ENCODE results near the gene SLC7A9. TPM values are rescaled to one million over a fixed set of nuclear protein-coding genes. Genes with fewer than 3 reads are reported as not detected.
"Not testable (repeated sequence)": the region's sequence is repeated elsewhere in the genome, so short reads cannot be mapped to it uniquely, and the experiment has no call there.

The SLC7A9 gene
- total RNA-seq, 1 experiment from 2014 or later: not detected

GRCh38 chr19:32832094-32832493 lies 37.5 kb downstream of the SLC7A9 start:
- not testable (repeated sequence) for H3K27ac ChIP-seq; H3K27me3 ChIP-seq; H3K36me3 ChIP-seq; H3K4me3 ChIP-seq; DNase-seq; H3K4me1 ChIP-seq; H3K9me3 ChIP-seq (replicated peaks)

DNA sequence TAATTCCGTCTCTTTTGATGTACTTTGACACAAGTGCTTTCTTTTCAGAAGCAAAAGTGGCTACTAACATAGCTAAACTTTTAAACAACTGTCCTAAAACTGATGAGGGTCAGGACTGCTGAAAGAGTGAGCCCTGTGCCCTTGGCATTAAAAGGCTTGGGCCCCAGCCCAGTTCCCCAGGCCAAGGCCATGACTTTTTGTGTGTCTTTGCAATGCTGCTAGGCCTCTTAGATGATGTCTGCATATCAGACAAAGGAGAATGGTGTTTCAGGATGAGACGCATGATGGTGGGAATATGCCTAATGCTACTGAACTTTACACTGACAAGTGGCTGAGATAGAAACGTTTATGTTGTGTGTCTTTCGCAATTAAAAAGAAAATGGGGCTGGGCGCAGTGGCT lies 38.0 kb downstream of the SLC7A9 start:
- Histone ChIP-seq H3K27ac (no peak overlapping the region), H3K4me3 (no peak overlapping the region), H3K4me1 (no peaks in the 10 kb centered on the region; the same call in 1 of the 2 replicates), H3K9me3 (replicated peaks) (no peaks in the 10 kb centered on the region), H3K36me3 (no peaks in the 10 kb centered on the region), H3K27me3 (no peaks in the 10 kb centered on the region)
- DNase-seq: no peak

DNA sequence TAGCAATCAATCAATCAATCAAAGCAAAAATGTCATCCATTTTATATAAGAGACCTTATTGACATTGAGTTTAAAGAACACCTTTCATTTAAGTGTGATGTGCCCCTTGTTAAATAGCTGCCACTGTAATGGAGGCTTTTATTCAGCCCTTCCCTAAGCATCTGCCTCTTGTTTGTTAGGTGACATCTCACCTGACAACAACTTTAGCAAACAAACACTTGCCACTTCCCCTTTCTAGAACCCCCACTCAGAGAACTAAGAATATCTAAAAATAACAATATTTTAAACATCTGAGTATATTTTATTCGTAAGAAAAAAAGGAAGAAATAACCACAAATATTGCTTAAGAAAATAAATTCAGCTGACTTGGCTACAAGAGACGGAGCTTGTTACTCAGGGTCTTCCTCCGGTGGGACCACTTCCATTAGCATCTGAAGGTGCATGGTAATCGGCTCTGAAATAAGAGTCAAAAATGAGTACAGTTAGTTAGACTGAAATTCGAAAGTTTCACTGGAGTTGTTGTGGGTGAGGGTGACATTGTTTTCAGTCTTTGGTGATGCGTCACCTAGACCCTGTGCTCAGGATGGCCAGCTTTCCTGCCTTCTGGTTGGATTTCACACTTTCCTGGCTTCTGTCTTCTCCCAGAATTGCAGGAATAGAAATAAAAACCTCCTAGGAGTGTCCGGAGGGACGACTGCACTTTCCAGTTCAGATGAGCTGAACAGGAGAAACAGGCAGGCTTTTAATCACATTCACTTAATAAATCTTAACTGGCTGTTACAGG lies 39.1 kb downstream of the SLC7A9 start:
- Histone ChIP-seq H3K36me3 (no peaks in the 10 kb centered on the region), H3K27ac (no peak overlapping the region), H3K4me3 (no peak overlapping the region), H3K4me1 (no peaks in the 10 kb centered on the region; the same call in 1 of the 2 replicates), H3K27me3 (no peaks in the 10 kb centered on the region), H3K9me3 (replicated peaks) (no peaks in the 10 kb centered on the region)
- no peak for DNase-seq

GRCh38 chr19:32829345-32829896 lies 40.1 kb downstream of the SLC7A9 start:
- no peak overlapping the region for H3K27ac ChIP-seq
- no peak for DNase-seq
- no peaks in the 10 kb centered on the region for H3K9me3 ChIP-seq (replicated peaks)
- no peak overlapping the region for H3K4me3 ChIP-seq
- H3K4me1 ChIP-seq: 0 out of 2 replicates have a peak, but pooled peaks cover 5% of the 10 kb centered on the region
- no peaks in the 10 kb centered on the region for H3K27me3 ChIP-seq
- no peaks in the 10 kb centered on the region for H3K36me3 ChIP-seq

DNA sequence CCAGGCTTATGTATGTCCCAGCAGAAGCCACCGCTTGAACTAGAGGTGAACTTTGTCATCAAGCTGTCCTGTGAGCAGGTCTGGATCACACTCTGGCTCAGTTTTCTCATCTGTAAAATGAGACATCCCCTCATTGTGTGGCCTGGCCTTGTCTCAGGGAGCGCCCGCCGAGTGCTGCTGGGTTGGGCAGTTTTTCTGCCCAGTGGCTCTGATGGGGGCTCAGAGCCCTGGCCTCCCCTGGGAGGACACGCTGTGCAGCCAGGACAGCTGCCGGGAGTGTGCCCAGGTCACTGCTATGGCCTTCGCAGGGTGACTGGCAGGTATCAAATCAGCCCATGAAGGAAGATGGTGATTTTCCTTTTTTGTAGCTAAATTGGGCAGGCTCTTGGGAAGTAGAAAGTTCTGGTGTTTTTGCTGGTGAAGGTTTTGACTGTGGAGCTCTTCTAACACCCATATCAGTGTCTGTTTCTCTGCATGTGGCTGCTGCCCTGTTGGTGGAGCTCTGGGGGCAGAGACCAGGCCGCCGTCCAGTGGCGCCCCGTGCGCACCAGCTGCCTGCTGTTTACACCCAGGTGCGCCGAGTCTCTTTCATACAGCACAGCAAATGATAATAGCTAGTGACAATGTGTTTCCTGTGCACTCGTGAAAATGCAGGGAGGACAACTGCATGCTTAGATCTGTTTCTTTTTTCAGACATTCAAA lies 40.8 kb downstream of the SLC7A9 start:
- no peaks in the 10 kb centered on the region for H3K36me3 ChIP-seq
- no peak overlapping the region for H3K27ac ChIP-seq
- no peak overlapping the region for H3K4me3 ChIP-seq
- no peak for DNase-seq
- 0 out of 2 replicates have a peak, but pooled peaks cover 5% of the 10 kb centered on the region for H3K4me1 ChIP-seq
- no peaks in the 10 kb centered on the region for H3K9me3 ChIP-seq (replicated peaks)
- H3K27me3 ChIP-seq: no peaks in the 10 kb centered on the region

DNA sequence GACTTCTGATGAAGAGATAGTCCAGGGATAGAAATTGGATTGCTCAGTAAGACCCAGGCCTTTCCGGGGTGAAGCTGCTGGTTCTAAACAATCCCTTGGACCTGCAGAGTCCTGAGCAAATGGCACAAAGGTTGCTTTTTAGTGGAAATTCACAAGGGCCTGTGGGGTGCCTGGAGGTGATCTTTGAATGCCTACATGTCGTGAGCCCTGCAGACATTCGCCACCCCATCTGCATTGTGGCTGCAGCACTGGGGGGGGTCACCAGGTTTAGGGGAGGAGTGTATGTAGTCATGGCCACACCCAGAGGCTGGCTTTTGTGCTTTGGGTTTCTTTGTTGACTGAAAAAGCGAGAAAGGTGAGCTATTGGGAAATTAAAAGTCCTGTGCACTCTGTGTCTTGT lies 41.4 kb downstream of the SLC7A9 start:
- no peak overlapping the region for H3K4me3 ChIP-seq
- no peaks in the 10 kb centered on the region for H3K36me3 ChIP-seq
- no peak overlapping the region for H3K27ac ChIP-seq
- no peaks in the 10 kb centered on the region for H3K9me3 ChIP-seq (replicated peaks)
- 0 out of 2 replicates have a peak, but pooled peaks cover 5% of the 10 kb centered on the region for H3K4me1 ChIP-seq
- no peak for DNase-seq
- H3K27me3 ChIP-seq: no peaks in the 10 kb centered on the region

GRCh38 chr19:32824916-32825608 lies 44.5 kb downstream of the SLC7A9 start:
- H3K27me3 ChIP-seq: no peaks in the 10 kb centered on the region
- DNase-seq: peak; percentile 38 to 62

GRCh38 chr19:32824191-32824751 lies 45.3 kb downstream of the SLC7A9 start:
- H3K36me3 ChIP-seq: no peaks in the 10 kb centered on the region
- peaks cover 9% of the 10 kb centered on the region for H3K4me1 ChIP-seq
- H3K27ac ChIP-seq: no peak overlapping the region
- peak; percentile 28 to 47 for DNase-seq
- peak overlapping the region; percentile 35 for H3K4me3 ChIP-seq
- H3K9me3 ChIP-seq (replicated peaks): no peaks in the 10 kb centered on the region
- no peaks in the 10 kb centered on the region for H3K27me3 ChIP-seq

More at GRCh38 chr19:32824916-32825608, 44.5 kb downstream of the SLC7A9 start:
- no peaks in the 10 kb centered on the region for H3K9me3 ChIP-seq (replicated peaks)
- no peaks in the 10 kb centered on the region for H3K36me3 ChIP-seq
- no peak overlapping the region for H3K27ac ChIP-seq
- peaks cover 9% of the 10 kb centered on the region for H3K4me1 ChIP-seq
- peak overlapping the region; percentile 35 for H3K4me3 ChIP-seq

DNA sequence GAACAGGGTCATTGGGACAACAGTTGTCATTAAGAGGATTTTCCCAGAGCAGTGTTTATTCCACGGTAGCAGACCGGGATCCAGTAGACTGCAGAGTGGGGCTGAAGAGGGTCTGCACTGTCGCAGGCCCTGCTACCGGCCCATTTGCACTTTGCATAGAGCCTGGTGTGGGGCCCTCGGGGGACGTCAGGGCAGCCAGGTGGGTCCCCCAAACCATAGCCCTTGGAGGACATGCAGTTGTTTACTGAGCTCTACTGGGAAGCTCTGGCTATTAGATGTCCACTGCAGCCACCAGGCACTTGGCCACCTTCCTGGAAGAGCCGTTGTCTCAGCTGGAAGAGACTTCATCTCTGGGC lies 45.8 kb downstream of the SLC7A9 start:
- H3K4me1 ChIP-seq: peaks cover 9% of the 10 kb centered on the region
- DNase-seq: no peak
- no peak overlapping the region for H3K27ac ChIP-seq
- no peaks in the 10 kb centered on the region for H3K36me3 ChIP-seq
- H3K27me3 ChIP-seq: no peaks in the 10 kb centered on the region
- no peak overlapping the region for H3K4me3 ChIP-seq
- H3K9me3 ChIP-seq (replicated peaks): no peaks in the 10 kb centered on the region

DNA sequence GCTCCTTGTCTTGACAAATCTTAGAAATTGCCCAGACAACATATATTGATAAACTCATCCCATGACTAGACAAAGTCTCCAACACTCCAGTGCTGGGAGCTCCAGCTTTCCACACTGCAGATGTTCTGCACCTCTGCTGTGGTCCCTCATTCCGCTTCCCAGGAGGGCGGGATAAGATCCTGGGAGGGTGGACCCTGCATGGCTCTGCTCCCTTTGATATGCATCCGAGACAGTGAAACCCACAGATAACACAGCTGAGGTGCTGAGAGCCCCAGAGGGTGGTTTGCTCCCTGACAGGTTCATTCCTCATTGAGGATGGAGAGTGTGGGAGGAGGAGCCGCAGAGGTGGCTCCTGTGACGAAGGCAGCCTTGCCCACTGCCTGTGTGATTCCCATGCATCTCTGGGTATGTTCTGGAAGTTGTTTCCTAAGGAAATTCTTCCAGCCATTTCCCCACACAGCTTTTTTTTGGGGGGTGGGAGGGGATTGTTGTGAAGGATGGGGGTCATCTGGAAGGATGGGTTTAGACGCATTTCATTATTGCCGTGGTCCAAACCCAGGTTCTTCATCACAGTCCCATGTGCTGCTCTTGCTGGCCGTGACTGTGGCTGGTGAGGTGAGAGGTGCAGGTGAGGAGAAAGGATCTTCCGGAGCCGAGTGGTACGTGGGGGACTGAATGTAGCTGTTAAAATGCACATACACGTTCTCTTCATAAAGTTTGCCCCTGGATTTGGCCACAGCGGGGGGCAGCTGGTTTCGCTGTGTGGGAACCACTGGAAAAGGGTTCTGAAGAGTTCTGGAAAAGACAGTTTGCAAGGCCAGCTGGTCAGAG lies 46.4 kb downstream of the SLC7A9 start:
- no peak overlapping the region for H3K27ac ChIP-seq
- H3K4me3 ChIP-seq: no peak overlapping the region
- no peaks in the 10 kb centered on the region for H3K36me3 ChIP-seq
- H3K9me3 ChIP-seq (replicated peaks): no peaks in the 10 kb centered on the region
- DNase-seq: no peak
- H3K4me1 ChIP-seq: peaks cover 9% of the 10 kb centered on the region
- H3K27me3 ChIP-seq: no peaks in the 10 kb centered on the region

DNA sequence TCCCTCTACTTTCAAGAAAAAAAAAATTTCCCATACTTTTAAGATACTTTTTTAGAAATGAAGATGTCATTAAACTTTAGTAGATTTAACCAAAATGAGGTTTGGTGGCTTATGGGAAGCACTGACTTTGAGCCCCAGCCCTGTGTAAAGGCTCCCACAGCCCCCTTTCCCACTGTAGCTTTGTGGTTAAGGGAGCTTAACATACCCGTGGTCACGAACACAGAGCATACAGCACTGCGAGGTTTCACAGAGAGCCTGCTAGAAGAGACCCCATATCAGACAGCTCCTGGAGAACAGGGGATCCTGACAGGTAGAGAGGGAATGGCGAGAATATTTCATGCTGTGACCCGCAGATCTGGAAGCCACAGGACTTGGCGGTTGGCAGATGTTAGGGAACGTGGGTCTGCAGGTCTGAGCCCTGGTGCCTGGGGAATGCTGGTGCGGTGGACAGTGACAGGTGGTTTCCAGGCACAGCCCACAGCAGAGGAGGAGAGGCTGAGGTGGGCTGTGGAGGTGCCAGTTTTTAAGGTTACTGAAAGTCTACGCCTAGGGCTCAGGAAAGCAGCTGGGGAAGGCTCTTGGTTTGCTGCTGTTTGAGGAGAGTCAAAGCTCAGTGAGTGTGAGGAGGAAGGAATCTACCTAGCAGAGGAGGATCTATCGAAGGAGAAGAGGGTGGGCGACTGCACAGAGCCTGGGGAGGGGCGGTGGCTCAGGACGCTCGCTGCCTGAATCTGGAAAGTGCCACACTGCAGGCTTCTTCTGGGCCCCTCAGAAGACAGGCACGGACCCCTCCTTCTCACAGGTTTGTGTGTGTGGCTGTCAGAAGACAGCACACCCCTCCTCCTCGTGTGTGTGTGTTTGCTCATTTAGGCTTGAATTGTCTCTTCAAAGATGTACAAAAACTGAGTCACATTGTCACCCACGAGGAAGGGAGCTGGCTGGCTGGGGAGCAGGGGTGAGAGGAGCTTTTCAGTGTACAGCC lies 49.9 kb downstream of the SLC7A9 start:
- H3K4me1 ChIP-seq: peaks cover 4% of the 10 kb centered on the region
- H3K27ac ChIP-seq: no peak overlapping the region
- no peaks in the 10 kb centered on the region for H3K36me3 ChIP-seq
- no peaks in the 10 kb centered on the region for H3K27me3 ChIP-seq
- H3K4me3 ChIP-seq: no peak overlapping the region
- H3K9me3 ChIP-seq (replicated peaks): no peaks in the 10 kb centered on the region
- DNase-seq: peak; percentile 51 to 72

- no peaks in the 10 kb centered on the region for H3K36me3 ChIP-seq
- peaks cover 4% of the 10 kb centered on the region for H3K4me1 ChIP-seq
- no peak for DNase-seq
- no peaks in the 10 kb centered on the region for H3K27me3 ChIP-seq
- H3K9me3 ChIP-seq (replicated peaks): no peaks in the 10 kb centered on the region
- H3K27ac ChIP-seq: no peak overlapping the region
- H3K4me3 ChIP-seq: no peak overlapping the region
Measured at GRCh38 chr19:32818536-32818935, 51.0 kb downstream of the SLC7A9 start.
